COLO668 (cell line): ENCODE results near the gene ADCK1.
"Not testable (repeated sequence)": the region's sequence is repeated elsewhere in the genome, so short reads cannot be mapped to it uniquely, and the experiment has no call there.

Experiments
- DNase-seq: peaks from one replicate; lab custom pipeline; 2025; ENCODE audit not compliant: unreplicated experiment; lab: John Stamatoyannopoulos, UW

Gene ADCK1

GRCh38 chr14:77864580-77864979 is 64.7 kb downstream of the ADCK1 start:
- DNase-seq: no peak

- DNase-seq: no peak
Observed at GRCh38 chr14:77865455-77865854, 65.5 kb downstream of the ADCK1 start.

DNA sequence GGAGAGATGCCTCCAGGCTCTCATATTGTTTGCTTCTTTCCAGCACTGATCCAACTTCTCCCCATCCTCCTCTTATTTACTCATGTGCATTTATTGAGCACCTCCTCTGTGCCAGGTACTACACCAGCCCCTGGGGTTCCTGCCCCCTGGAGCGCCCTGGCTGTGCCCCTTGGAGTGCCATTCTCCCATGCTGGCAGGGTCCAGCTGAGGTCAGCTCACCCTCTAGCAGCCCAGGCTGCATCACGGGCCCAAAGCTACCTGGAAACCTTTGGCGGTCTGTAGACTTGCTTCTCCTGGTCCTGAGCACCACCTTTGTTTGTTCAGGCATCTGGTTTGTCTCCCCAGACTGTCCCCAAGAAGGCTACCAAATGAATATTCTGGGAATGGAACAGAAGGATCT is 67.0 kb downstream of the ADCK1 start:
- DNase-seq: no peak

DNA sequence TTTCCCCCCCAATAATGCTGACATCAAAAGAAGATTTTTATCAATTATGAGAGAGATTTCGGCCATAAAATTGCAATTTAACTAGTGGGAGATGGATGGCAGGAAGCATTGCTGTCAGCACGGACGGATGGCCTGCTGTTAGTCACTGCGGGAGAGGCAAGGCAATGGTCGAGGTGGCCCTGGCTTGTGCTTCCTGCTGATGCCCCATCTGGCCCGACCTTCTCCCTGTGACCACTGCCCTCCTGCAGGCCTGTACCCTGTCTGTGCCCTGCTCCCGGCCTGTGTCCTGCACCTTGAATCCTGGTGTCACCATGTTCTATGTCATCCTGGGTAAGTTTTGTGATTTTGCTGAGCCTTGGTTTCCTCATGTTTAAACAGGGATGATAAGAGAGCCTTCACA is 67.6 kb downstream of the ADCK1 start:
- DNase-seq: no peak

DNA sequence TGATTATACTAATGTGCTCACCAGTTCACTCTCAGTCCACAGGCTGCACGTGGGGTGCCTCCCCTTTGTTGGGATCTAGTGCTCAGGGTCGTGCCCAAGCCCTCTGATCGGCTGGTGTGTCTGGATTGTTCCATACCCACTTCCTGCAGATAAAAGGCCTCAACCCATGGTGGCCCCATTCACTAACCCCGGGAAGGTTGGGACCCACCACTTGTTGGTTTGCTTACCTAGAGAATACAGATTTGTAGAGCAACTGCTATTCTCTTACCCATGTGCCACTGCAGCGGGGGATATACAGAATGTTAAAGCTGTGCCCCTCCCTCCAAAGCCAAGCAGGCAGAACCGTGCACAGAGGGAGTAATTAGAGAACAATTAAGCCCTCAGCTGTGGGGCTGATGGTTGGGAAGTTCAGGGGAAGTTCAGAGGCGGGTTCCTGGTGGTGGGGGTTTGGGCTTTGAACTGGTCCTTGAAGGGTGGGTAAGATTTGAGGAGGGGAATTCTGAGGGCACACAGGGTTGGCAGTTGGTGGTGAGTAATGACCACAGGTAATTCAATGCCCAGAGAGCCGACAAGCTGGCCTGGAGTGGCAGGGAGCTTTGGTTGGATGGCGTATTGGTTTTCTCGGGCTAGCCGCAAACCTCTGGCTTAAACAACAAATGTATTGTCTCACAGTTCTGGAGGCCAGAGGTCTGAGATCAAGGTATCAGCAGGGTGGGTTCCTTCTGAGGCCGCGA is 68.8 kb downstream of the ADCK1 start:
- DNase-seq: no peak

DNA sequence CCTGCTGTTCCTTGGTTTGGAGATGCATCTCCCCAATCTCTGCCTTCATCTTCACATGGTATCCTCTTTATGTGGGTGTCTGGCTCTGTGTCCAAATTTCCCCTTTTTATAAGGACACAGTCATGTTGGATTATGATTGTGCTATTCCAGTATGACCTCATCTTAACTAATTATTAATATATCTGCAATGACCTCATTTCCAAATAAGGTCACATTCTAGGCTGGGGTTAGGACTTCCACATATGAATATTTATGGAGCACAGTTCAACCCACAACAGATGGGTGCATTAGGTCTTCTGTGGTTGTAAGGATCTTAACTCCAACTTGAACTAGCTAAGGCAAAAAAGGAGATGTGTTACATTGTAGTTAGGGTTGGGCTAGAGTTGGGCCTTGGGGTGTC is 69.4 kb downstream of the ADCK1 start:
- DNase-seq: no peak

- DNase-seq: no peak
Observed at GRCh38 chr14:77870646-77871045, 70.7 kb downstream of the ADCK1 start.

GRCh38 chr14:77872152-77872551 is 72.2 kb downstream of the ADCK1 start:
- DNase-seq: no peak

DNA sequence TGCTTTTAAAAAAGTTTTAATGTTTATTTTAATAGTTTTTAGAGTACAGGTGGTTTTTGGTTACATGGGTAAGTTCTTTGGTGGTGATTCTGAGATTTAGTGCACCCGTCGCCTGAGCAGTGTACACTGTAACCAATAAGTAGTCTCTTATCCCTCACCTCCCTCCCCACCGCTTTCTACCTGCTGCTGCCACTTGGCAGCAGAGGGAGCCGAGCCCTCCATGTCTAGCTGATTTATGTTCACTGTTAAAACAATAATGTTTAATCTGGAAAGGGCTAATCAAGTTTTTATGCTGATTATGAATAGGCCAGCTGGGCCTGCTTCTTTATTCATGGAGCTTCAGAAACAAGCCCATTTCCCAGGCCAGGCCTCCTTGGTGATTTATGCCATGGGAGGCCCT is 73.1 kb downstream of the ADCK1 start:
- no peak for DNase-seq

DNA sequence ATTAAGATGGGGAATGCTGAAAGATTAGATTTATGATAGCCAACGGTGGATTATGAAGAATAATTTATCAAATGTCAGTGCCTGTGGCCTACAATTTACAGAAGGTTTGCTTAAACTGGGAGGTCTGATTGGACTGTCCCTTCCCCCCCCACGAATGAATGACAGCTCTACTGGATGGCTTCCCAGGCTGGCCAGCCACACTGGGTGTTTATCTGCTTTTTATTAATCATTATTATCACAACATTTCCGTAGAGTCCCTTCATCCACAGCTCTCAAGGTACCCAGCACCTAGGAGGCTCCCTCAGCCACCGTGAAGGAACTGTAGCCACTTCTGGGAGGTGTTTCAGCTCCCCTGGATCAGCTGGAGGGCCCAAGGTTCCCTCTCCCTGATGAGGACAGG is 78.9 kb downstream of the ADCK1 start:
- DNase-seq: no peak

DNA sequence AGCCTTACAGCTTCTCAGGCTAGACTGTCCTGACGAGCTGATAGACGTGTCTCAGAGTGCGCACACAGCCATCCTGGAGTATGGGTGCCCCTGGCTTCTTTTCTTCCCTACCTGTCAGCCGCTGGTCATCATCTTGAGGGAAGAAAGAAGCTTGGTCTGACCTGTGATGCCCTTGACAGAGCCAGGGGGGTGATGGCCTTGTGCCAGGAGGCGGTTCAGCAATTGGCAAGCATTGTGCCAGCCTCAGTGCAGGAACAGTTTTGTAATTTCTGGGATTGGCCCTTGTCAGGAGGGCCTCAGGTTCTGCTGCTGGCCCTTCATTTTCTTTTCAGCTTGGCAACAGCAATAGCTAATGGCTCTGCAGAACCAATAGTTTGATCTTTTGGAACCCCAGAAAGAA is 80.1 kb downstream of the ADCK1 start:
- DNase-seq: no peak

DNA sequence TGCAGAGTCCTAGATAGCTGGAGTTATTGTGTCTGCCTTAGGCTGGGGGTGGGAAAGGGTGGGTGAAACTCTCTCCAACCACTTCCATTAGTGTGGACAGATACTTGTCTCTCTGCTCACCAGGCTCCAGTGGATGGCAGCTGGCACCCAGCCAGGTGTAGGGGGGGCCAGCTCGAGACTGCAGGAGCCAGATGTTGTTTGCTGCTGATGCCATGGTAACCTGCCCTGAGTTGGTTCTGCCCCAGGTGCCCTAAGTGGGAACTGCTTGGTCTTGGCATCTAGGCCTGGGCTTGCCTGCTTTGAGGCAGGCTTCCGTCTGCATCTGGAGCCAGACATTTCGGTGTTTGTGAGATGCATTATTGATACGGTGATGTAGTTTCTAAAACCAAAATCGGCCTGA is 82.2 kb downstream of the ADCK1 start:
- peak; percentile 95 for DNase-seq

- no peak for DNase-seq
Observed at GRCh38 chr14:77882636-77883035, 82.7 kb downstream of the ADCK1 start.

GRCh38 chr14:77883131-77883846 is 83.4 kb downstream of the ADCK1 start:
- no peak for DNase-seq

DNA sequence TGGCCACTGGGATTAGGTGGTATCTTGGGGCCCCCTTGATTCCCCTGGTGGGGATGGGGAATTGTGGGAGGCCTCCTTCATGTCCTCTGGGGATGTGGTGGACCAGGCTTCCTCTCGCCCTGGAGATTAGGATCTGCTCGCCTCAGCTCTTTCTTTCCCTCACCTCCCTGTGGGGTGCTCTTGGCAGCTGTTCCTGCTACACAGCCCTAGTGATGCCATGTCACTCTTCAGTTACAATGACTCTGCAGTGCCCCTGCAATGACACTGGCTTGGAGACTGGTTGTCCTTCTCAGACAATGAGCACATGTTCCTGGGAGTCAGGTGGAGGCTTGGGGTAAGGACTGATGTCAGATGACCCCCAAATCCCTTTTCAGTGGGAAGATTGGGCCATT is 83.9 kb downstream of the ADCK1 start:
- no peak for DNase-seq

GRCh38 chr14:77885367-77885766 is 85.5 kb downstream of the ADCK1 start:
- no peak for DNase-seq

GRCh38 chr14:77886010-77886409 is 86.1 kb downstream of the ADCK1 start:
- DNase-seq: no peak

- DNase-seq: not testable (repeated sequence)
Observed at GRCh38 chr14:77888903-77889302, 89.0 kb downstream of the ADCK1 start.

GRCh38 chr14:77889971-77890442 is 90.1 kb downstream of the ADCK1 start:
- no peak for DNase-seq

DNA sequence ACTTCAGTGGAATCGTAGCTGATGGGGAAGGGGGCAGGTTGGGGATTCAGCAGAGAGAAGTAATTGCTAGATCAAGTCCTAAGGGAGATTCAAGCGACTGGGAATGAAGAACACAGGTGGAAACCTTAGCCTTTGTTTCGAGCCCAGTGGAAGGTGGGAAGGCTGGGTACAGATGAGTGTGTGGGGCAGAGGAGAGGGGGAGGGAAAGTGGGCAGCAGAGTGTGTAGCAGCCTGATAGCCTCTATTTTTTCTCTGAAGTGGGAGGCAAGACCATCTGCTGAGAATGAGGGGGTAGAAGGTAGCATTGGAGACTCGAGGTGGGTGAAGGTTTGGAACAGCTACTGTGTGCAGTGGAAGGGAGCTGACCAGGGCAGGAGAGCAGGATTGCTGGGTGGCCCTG is 91.0 kb downstream of the ADCK1 start:
- DNase-seq: no peak

GRCh38 chr14:77892381-77892871 is 92.5 kb downstream of the ADCK1 start:
- DNase-seq: no peak

DNA sequence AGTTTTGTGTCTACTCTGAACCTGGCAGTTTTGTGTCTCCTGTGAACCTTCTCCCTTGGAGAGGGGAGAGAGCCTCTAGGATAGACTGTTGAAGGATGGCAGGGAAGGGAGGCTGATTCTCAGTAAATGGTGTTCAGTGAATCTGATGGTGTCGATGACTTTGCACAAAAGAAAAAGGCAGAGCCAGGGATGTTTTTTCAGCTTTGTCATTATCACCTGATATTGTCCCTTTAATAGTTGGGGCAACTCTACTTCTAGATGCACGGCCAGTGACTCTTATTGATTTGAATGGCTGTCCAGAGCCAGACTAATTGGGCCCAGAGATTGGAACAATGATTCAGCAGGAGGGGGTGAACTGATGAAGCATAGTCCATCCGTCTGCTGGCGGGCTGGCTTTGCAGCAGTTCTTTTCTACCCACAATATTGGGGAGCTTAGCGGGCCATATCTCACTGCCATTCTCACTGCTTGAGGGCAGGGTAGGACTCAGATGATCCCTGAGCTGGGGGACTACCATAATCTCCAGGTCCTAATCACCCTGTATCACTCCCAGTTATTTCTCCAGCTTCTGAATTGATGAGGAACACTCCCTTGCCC is 93.1 kb downstream of the ADCK1 start:
- no peak for DNase-seq
